T-helper 2 cell treated with Interferon-gamma antibody and Interleukin-4, amounts not matched to agents 5 μg/mL and 100 μg/mL, for 36 hours (primary cell): ENCODE results near the gene SLC25A25.
A peak's percentile ranks its signal among the peaks of the same experiment; 100 is the strongest.

ENCODE experiments used
- DNase-seq: peaks from one replicate; pipeline ENCODE4 v3.0.0; 2021; ENCODE audit warnings: low spot score
- H3K27ac Mint-ChIP-seq: one replicate; pipeline ENCODE4 v1.8.0; 2021; ENCODE audit warnings: mild to moderate bottlenecking, mixed read lengths
- H3K27me3 Mint-ChIP-seq: one replicate; pipeline ENCODE4 v1.8.0; 2021; ENCODE audit warnings: low read depth, mixed read lengths
- H3K36me3 Mint-ChIP-seq: one replicate; pipeline ENCODE4 v1.8.0; 2021; ENCODE audit warnings: low read depth, mixed read lengths
- H3K4me1 Mint-ChIP-seq: one replicate; pipeline ENCODE4 v1.8.0; 2021; ENCODE audit warnings: low read depth, mixed read lengths
- H3K4me3 Mint-ChIP-seq: one replicate; pipeline ENCODE4 v1.8.0; 2022; ENCODE audit warnings: mild to moderate bottlenecking, moderate library complexity, mixed read lengths
- H3K9me3 Mint-ChIP-seq: one replicate; pipeline ENCODE4 v1.8.0; 2021; ENCODE audit warnings: mixed read lengths

SLC25A25 gene

DNA sequence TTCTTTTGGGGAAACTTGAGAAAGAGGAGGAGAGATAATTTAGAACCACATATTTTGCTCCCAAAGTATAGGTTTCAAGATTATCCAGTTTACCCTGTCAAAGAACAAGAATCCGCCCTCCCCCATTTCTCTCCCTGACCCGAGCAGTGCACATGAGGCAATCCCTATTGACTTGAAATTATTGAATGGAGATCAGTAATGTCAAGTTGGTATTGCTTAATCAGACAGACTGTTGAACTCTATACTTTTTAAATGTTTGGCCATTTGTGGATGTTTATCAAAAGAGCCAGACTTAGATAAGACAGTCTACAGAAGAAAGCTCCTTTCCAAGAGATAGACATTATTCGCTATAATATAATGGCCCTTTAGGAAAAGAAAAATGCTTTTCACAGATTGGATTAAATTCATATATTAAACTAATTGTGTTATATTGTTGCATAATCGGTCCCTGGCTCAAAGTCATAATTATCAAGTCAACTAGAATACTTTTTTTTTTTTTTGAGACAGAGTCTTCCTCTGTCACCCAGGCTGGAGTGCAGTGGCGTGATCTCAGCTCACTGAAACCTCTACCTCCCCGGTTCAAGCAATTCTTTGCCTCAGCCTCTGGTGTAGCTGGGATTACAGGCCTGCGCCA is 5.3 kb downstream of the SLC25A25 start:
- H3K4me3 Mint-ChIP-seq: peak overlapping the region; percentile 58
- no peak for DNase-seq
- peak overlapping the region; percentile 69 for H3K27ac Mint-ChIP-seq
- H3K9me3 Mint-ChIP-seq: no peaks in the 10 kb centered on the region
- no peaks in the 10 kb centered on the region for H3K27me3 Mint-ChIP-seq
- peaks cover 46% of the 10 kb centered on the region for H3K36me3 Mint-ChIP-seq
- peaks cover 43% of the 10 kb centered on the region for H3K4me1 Mint-ChIP-seq

DNA sequence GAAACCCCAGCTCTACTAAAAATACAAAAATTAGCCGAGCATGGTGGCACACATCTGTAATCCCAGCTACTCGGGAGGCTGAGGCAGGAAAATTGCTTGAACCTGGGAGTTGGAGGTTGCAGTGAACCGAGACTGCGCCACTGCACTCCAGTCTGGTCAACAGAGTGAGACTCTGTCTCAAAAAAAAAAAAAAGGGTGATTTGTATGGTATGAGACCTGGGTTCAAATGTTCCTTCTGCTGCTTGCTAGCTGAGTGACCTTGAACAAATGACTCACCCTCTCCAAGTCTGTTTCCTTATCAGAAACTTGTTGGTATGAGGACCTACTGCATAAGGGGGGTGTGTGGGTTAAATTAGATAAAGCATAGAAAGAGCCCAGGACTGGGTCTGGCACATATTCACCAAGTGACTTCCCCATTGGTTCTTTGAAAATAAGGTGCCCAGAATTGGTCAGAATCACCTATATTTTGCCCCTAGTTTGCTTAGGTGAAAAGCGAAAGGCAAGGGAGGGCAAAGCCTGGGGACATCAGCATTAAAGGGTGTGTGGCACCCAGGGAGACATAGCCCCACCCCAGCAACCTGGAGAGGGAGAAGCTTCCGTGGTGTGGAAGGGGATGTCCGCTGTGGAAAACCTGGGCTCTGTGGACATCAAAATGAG is 9.9 kb downstream of the SLC25A25 start:
- Mint-ChIP-seq H3K9me3 (no peaks in the 10 kb centered on the region), H3K36me3 (peaks cover 34% of the 10 kb centered on the region), H3K27ac (peak overlapping the region; percentile 18), H3K4me3 (peak overlapping the region; percentile 35), H3K4me1 (peaks cover 39% of the 10 kb centered on the region), H3K27me3 (no peaks in the 10 kb centered on the region)
- DNase-seq: no peak

DNA sequence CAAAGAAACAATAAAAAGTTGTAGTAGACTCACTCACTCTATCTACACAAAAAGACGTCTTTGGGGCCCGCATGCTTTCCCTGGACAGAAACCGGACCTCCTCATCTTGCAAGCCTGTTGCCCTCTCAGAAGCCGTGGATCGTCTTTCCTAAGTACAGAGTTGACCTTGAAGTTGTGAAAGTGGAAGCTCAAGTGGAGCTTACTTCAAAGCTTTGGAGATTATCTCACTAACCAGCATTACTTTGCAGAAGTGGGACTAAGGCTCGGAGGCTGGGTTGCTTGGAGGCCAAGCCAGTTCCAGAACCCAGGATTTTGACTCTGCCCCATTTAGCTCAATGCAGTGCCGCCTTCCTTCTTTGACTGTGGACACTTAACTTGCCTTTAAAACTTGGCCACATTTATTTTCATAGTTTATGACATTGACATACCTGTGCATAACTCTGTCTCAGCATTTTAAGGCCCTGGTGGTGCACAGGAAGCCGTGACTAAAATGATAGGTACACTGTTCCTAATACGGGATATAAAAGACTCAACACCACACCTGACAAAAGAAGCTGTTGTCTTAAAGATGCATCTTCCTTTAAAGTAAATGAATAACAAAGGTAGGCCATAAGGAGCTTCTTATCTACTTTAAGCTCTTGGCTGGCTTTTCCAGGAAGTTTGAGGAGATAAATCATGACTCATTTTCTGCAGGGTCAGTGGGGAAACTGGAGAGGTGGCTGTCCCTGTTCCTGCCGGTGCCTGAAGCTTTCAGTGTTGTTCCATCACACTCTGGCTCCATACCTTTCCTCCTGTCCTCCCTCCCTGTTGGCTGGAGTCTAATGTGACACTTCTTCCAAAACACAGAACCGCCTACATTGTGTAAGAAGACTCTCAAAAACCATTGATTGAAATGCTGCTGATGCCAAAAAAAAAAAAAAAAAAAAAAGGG is 10.7 kb downstream of the SLC25A25 start:
- peak overlapping the region; percentile 35 for H3K4me3 Mint-ChIP-seq
- H3K36me3 Mint-ChIP-seq: peaks cover 30% of the 10 kb centered on the region
- H3K4me1 Mint-ChIP-seq: peaks cover 35% of the 10 kb centered on the region
- no peak for DNase-seq
- no peaks in the 10 kb centered on the region for H3K27me3 Mint-ChIP-seq
- peak overlapping the region; percentile 46 for H3K27ac Mint-ChIP-seq
- H3K9me3 Mint-ChIP-seq: no peaks in the 10 kb centered on the region

DNA sequence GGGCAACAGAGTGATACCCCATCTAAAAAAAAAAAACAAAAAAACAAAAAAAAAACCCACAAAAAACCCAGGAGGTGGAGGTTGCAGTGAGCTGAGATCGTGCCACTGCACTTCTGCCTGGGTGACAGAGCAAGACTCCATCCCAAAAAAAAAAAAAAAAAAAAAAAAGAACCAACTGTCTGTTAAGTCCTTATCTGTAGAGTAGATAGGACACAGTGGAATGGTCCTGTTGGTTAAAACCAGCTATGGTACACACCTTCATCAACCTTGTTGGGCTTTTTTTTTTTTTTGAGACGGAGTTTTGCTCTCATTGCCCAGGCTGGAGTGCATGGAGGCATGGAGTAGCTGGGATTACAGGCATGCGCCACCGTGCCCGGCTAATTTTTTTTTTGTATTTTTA is 12.2 kb downstream of the SLC25A25 start:
- DNase-seq: no peak
- Mint-ChIP-seq H3K27ac (no peak overlapping the region), H3K36me3 (peaks cover 26% of the 10 kb centered on the region), H3K4me3 (no peak overlapping the region), H3K27me3 (no peaks in the 10 kb centered on the region), H3K4me1 (peaks cover 40% of the 10 kb centered on the region), H3K9me3 (no peaks in the 10 kb centered on the region)

DNA sequence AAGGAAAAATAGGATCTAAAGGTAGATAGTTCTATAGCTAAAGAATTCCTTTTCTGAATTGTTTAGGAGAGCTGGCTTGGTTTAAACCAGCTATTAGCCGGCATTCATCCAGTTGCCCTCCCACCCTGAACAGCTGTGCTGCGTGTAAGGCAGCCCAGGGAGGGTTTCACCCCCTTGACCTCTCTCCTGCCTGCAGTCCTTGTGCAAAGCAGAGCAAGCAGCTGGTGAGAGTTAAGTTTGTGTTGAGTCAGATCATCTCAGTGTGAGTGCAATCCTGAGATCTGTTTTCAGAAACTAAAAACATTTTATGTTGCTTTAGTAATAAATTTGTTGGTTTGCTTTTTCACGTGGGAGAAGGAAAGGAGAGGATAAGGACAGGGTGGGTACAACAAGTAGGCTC is 13.0 kb downstream of the SLC25A25 start:
- H3K27ac Mint-ChIP-seq: peak overlapping the region; percentile 53
- H3K27me3 Mint-ChIP-seq: no peaks in the 10 kb centered on the region
- H3K4me1 Mint-ChIP-seq: peaks cover 45% of the 10 kb centered on the region
- H3K36me3 Mint-ChIP-seq: peaks cover 29% of the 10 kb centered on the region
- no peaks in the 10 kb centered on the region for H3K9me3 Mint-ChIP-seq
- no peak overlapping the region for H3K4me3 Mint-ChIP-seq
- DNase-seq: no peak

DNA sequence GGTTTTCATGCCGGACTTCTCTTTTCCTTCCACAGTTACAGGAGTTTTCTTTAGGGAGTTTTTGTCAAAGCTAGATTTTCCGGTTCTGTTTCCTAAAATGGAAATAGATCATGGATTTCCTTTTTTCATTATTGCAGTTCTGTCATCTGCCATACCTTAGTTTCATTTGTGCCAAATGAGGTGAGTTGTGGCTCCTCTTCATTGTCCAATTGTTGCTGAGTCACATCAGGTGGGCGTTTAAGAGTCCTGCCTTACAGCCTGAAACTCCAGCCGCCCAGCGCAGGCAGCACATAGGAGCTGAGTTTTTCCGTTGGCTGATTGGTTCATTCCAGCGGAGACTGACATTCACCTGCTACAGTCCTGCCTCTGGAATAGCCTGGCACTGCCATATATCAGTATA is 14.1 kb downstream of the SLC25A25 start:
- no peak overlapping the region for H3K4me3 Mint-ChIP-seq
- peaks cover 41% of the 10 kb centered on the region for H3K4me1 Mint-ChIP-seq
- peaks cover 24% of the 10 kb centered on the region for H3K36me3 Mint-ChIP-seq
- H3K27ac Mint-ChIP-seq: no peak overlapping the region
- no peaks in the 10 kb centered on the region for H3K27me3 Mint-ChIP-seq
- no peak for DNase-seq
- no peaks in the 10 kb centered on the region for H3K9me3 Mint-ChIP-seq

DNA sequence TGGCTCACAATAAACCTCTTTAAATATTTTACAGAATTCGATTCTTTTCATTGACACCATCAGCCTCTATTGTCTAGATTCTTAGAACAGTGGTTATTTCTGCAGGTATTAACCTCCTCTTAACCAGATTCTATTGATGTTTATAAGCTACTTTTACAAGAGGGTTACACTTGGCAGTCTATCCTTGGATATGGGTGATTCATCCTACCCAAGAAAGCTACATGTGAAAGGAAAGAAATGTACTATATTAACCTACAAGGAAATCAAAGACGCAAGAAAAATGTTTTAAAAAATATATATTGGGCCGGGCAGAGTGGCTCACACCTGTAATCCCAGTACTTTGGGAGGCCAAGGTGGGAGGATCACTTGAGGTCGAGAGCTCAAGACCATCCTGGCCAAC is 16.7 kb downstream of the SLC25A25 start:
- Mint-ChIP-seq H3K27me3 (no peaks in the 10 kb centered on the region), H3K9me3 (no peaks in the 10 kb centered on the region), H3K27ac (no peak overlapping the region), H3K4me1 (peaks cover 34% of the 10 kb centered on the region), H3K36me3 (peaks cover 18% of the 10 kb centered on the region), H3K4me3 (no peak overlapping the region)
- no peak for DNase-seq

DNA sequence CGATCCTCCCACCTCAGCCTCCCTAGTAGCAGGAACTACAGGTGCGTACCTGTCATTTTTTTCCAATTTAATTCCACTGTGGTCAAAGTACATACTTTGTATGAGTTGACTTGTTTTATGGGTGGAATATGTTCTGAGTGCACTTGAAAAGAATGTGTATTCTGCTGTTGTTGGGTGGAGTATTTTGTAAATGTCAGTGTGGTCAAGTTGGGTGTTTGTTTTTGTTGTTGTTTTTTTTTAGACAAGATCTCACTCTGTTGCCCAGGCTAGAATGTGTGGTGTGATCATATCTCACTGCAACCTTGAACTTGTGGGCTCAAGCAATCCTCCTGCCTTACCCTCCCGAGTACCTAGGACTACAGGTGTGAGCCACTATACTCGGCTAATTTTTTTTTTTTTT is 17.9 kb downstream of the SLC25A25 start:
- DNase-seq: no peak
- H3K9me3 Mint-ChIP-seq: no peaks in the 10 kb centered on the region
- peak overlapping the region; percentile 21 for H3K27ac Mint-ChIP-seq
- no peaks in the 10 kb centered on the region for H3K27me3 Mint-ChIP-seq
- peaks cover 18% of the 10 kb centered on the region for H3K36me3 Mint-ChIP-seq
- H3K4me1 Mint-ChIP-seq: peaks cover 36% of the 10 kb centered on the region
- no peak overlapping the region for H3K4me3 Mint-ChIP-seq

DNA sequence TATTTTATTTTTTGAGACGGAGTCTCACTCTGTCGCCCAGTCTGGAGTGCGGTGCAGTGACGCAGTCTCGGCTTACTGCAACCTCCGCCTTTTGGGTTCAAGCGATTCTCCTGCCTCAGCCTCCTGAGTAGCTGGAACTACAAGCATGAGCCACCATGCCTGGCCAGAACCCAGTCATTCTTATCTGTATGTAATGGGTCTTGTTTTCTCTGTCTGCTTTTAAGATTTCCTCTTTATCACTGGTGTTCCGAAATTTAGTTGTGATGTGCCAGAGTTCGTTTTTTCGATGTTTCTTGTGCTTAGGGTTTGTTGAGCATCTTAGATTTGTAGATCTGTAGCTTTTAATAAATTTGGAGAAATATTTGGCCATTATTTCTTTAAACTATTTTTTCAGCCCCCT is 19.2 kb downstream of the SLC25A25 start:
- Mint-ChIP-seq H3K4me1 (peaks cover 38% of the 10 kb centered on the region), H3K4me3 (no peak overlapping the region), H3K36me3 (peaks cover 18% of the 10 kb centered on the region), H3K27ac (no peak overlapping the region), H3K27me3 (no peaks in the 10 kb centered on the region), H3K9me3 (no peaks in the 10 kb centered on the region)
- no peak for DNase-seq

DNA sequence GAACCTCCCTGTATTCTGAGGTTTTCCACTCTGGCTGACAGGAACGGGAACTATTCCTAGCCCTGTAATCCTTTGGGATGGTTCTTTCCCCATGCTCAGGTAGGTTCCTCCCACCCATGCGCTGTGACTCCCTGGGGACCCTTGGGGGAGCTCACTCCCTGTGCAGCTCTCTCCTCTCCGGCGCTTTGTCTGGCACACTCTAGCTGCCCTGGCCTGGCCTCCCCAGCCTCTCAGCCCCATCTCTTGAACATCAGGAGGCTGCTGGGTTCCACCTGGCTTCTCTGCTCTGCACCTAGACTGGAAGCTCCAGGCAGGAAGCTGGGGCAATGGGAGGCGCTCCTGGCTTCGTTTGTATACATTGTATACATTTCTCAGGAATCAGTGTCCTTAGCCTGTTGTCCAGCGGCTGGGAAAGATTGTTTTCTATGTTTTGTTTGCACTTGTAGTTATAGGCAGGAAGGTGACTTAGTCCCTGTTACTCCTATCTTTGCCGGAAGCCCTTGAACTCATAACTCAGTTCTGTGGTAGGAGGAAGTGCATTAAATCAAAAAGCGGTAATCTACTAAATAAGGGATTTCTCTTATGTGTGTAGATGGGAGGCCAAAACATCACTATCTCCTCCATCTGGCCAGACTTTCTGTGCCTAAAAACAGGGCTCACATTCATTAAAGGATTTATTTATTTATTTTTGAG is 20.4 kb downstream of the SLC25A25 start:
- H3K36me3 Mint-ChIP-seq: peaks cover 22% of the 10 kb centered on the region
- no peaks in the 10 kb centered on the region for H3K9me3 Mint-ChIP-seq
- H3K4me1 Mint-ChIP-seq: peaks cover 48% of the 10 kb centered on the region
- no peak overlapping the region for H3K27ac Mint-ChIP-seq
- no peak for DNase-seq
- H3K27me3 Mint-ChIP-seq: no peaks in the 10 kb centered on the region
- H3K4me3 Mint-ChIP-seq: no peak overlapping the region

DNA sequence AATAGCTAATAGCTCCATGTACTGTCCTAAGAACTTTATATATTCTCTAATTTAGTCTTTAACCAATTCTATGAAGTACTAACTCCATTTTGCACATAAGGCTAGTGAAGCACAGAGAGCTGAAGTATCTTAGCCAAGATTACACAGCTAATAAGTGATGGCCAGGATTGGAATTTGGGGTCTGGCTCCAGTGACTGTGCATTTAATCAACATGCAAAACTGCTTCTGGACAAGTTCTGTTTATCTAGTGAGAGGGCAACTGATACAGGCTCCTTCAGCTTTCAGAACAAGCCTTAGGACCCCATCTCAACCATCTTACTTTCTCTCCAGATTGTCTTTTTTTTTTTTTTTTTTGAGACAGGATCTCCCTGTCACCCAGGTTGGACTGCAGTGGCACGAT is 21.3 kb downstream of the SLC25A25 start:
- H3K36me3 Mint-ChIP-seq: peaks cover 18% of the 10 kb centered on the region
- DNase-seq: no peak
- H3K27me3 Mint-ChIP-seq: no peaks in the 10 kb centered on the region
- H3K9me3 Mint-ChIP-seq: no peaks in the 10 kb centered on the region
- no peak overlapping the region for H3K27ac Mint-ChIP-seq
- H3K4me3 Mint-ChIP-seq: no peak overlapping the region
- peaks cover 50% of the 10 kb centered on the region for H3K4me1 Mint-ChIP-seq

DNA sequence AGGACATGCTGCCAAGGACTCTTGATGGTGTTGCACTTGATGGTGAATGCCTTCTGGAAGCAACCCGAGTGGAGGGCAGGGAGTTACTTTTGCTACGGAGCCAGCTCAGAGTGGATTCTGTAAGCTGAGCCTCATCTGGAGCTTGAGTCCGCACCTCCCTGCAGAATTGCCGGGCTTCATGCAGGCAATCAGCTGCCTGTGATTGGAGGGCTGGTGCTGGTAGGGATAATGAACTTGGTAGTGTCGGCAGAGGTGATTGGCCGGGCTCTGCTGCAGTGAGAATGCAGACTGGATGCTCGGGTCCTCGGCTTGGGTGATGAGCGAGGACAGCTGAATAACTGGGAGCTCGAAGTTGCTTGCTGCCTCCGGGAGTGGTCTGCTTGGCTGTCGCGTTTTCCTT is 23.1 kb downstream of the SLC25A25 start:
- H3K36me3 Mint-ChIP-seq: peaks cover 18% of the 10 kb centered on the region
- no peaks in the 10 kb centered on the region for H3K9me3 Mint-ChIP-seq

DNA sequence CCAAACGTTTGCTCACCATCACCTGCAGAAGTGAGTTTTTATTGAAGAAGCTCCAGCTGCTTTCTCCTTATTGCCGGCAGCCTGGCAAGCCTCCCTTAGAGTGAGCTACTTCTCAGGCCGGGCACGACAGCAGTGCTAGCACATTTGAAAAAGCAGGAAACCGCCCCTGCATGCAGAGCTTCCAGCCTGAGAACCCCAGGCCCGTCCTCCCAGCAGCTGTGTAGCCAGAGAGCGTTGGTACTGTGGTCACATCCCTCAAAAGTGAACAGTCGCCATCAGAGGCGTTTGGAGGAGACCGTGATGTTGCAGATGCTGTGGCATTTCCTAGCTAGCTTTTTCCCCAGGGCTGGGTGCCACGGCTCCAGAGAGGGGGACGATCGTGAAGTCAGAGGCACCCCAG is 23.5 kb downstream of the SLC25A25 start:
- Mint-ChIP-seq H3K27me3 (no peaks in the 10 kb centered on the region), H3K36me3 (peaks cover 18% of the 10 kb centered on the region), H3K4me3 (peak overlapping the region; percentile 46), H3K4me1 (peaks cover 52% of the 10 kb centered on the region), H3K27ac (peak overlapping the region; percentile 8), H3K9me3 (no peaks in the 10 kb centered on the region)
- DNase-seq: no peak

More for the DNA sequence above, 23.1 kb downstream of the SLC25A25 start:
- Mint-ChIP-seq H3K4me3 (no peak overlapping the region), H3K4me1 (peaks cover 50% of the 10 kb centered on the region), H3K27ac (no peak overlapping the region), H3K27me3 (no peaks in the 10 kb centered on the region)
- DNase-seq: no peak
